Measurements from ENCODE around the gene GLG1.

Gene GLG1

DNA sequence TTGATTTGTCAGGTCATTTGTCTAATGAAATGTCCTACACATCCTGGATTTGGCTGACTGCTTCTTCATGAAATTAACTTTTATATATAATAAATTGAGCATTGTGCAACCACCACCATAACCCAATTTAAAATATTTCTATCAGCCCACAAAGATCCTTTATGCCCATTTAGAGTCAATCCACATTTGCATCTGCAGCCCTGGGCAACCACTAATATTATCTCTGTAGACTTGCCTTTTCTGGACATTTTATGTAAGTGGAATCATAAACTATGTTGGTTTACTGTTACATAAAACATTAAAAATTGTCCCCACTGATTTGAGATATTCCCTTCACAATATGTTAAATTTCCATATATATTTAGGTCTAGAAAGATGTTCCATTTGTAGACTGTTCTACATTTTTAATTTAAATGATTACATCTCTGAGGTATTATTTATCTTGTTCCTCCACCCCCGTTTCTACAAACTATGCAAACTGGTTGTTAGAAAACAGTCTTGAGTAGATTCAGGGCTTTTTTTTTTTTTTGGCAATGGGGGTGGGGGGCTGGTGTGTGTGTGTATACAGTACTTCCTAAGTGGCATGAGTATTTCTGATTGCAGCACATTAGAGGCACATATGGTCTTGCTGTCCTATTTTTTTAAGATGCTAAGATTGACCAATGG is 43.1 kb upstream of the GLG1 start:
- no peak for DNase-seq (ENCODE audit: low spot score)
- TF ChIP-seq, protein P1, sequence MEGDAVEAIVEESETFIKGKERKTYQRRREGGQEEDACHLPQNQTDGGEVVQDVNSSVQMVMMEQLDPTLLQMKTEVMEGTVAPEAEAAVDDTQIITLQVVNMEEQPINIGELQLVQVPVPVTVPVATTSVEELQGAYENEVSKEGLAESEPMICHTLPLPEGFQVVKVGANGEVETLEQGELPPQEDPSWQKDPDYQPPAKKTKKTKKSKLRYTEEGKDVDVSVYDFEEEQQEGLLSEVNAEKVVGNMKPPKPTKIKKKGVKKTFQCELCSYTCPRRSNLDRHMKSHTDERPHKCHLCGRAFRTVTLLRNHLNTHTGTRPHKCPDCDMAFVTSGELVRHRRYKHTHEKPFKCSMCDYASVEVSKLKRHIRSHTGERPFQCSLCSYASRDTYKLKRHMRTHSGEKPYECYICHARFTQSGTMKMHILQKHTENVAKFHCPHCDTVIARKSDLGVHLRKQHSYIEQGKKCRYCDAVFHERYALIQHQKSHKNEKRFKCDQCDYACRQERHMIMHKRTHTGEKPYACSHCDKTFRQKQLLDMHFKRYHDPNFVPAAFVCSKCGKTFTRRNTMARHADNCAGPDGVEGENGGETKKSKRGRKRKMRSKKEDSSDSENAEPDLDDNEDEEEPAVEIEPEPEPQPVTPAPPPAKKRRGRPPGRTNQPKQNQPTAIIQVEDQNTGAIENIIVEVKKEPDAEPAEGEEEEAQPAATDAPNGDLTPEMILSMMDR (IDR thresholded peaks at IDR 0.05; ENCODE audit: extremely low read depth, insufficient read depth, missing control alignments), result no peak
- in situ Hi-C loops (cut with MboI; ENCODE audit: low pct_unique_long_range_greater_than_20kb, low sequenced_read_pairs, unreplicated experiment), result loop anchor here (25.0 kb wide), 1 partner anchor 338 kb away; no protein-coding TSS in a partner anchor

DNA sequence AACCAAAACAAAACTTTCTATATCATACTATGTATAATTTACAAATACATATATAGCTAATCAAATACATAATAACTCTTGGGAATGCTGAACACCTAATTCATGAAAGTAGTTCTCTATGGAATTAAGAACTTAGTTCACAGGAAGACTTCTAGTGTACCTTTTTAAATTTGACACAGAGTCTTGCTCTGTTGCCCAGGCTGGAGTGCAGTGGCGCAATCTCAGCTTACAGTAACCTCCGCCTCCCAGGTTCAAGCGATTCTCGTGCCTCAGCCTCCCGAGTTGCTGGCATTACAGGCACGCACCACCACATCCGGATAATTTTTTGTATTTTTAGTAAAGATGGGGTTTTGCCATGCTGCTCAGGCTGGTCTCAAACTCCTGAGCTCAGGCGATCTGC is 35.1 kb upstream of the GLG1 start:
- DNase-seq (ENCODE audit: low spot score), result no peak
- TF ChIP-seq, protein P1 (IDR thresholded peaks at IDR 0.05; ENCODE audit: extremely low read depth, insufficient read depth, missing control alignments), result no peak
- in situ Hi-C loops (cut with MboI; ENCODE audit: low pct_unique_long_range_greater_than_20kb, low sequenced_read_pairs, unreplicated experiment), result loop anchor here (25.0 kb wide), 1 partner anchor 330 kb away; no protein-coding TSS in a partner anchor

DNA sequence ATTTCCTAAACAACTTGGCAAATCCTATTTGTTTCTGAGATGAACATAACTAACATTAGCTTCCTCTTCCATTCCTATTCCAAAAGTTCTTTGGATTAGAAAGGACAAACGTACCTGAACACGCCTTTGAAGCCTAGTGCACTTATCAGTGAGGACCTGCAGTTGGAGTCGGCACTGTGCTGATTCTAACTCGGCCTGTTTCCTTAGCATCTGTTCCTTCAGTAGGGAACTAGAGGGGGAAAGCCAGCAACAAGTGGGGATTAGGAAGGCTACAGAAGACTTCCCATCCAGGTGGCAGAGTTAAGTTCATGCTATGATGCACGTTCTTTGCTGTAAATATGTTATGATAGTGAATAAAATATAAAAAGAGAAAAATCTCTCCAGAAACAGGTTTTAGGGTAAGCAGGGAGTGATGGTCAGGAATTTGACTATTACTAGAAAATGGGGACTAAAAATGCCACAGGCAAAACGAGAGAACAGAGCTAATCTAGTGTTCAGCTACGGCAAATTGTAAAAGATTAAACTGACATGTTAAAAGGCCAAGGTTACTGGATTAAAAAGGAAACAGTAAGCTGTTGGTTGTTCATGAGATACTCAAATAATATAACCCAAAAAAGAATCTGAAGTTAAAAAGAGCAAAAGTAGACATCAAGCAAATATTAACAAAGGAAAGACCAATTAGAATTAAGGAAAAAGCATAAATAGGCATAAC is 31.0 kb upstream of the GLG1 start:
- TF ChIP-seq, protein P1 (IDR thresholded peaks at IDR 0.05; ENCODE audit: extremely low read depth, insufficient read depth, missing control alignments), result no peak
- in situ Hi-C loops (cut with MboI; ENCODE audit: low pct_unique_long_range_greater_than_20kb, low sequenced_read_pairs, unreplicated experiment), result loop anchor here (25.0 kb wide), 1 partner anchor 326 kb away; no protein-coding TSS in a partner anchor
- no peak for DNase-seq (ENCODE audit: low spot score)

DNA sequence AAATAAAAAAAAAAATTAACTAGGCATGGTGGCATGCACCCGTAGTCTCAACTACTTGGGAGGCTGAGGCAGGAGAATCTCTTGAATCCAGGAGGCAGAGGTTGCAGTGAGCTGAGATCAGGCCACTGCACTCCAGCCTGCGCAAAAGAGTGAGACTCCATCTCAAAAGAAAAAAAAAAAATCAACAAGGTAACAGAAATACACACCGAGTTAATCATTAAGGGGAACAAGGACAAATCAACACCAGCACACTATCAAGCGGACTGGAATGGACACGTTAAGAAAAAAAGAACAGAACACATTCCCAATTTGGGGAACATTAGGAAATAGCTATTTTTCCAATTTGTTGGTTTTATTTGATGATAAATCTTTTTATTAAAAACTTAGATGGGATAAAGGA is 28.4 kb upstream of the GLG1 start:
- TF ChIP-seq, protein P1 (IDR thresholded peaks at IDR 0.05; ENCODE audit: extremely low read depth, insufficient read depth, missing control alignments), result no peak
- in situ Hi-C loops (cut with MboI; ENCODE audit: low pct_unique_long_range_greater_than_20kb, low sequenced_read_pairs, unreplicated experiment), result loop anchor here (25.0 kb wide), 1 partner anchor 323 kb away; no protein-coding TSS in a partner anchor
- DNase-seq (ENCODE audit: low spot score), result no peak

DNA sequence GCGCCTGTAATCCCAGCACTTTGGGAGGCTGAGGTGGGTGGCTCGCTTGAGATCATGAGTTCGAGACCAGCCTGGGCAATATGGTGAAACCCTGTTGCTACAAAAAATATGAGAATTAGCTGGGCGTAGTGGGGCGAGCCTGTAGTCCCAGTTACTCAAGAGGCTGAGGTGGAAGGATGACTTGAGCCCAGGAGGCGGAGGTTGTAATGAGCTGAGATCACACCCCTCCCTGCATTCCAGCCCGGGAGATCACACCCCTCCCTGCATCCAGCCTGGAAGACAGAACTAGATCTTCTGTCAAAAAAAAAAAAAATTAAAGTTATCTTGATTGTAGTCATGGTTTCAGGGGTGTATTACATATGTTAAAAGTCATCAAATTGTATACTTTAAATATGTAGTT is 26.8 kb upstream of the GLG1 start:
- in situ Hi-C loops (cut with MboI; ENCODE audit: low pct_unique_long_range_greater_than_20kb, low sequenced_read_pairs, unreplicated experiment), result loop anchor here (25.0 kb wide), 1 partner anchor 321 kb away; no protein-coding TSS in a partner anchor
- TF ChIP-seq, protein P1 (IDR thresholded peaks at IDR 0.05; ENCODE audit: extremely low read depth, insufficient read depth, missing control alignments), result no peak
- DNase-seq (ENCODE audit: low spot score), result no peak

DNA sequence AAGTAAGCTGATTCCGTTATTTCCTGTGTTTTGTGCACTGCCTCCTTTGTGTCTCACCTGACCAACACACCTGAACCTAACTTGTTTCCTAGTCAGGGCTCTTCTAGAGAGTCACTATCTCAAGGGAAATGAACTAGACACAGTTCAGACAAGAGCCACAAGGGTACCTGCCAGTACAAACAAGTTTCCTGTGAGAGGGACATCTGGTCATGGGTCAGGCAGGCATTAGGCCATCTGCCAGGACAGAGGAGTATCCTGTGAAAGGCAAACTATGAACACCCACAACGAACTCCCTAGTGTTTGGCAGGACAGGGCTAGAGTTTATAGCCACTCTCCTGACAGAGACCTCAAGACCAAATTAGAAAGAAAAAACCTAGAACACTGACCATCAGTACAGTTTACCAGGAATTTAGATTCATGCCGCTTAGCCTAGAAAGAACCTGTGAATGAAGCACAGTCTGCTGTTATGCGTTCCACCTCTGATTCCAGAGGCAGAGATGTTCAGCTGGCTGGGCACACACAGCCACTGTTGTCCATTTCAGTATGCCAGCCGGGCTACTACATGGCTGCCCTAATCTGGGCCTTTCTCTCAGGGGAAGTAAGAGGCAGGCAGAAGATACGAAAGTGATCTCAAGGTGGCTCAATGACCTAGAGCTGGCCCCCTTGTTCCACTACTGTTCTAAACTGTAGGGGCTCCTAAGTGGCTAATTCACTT is 20.7 kb upstream of the GLG1 start:
- no peak for DNase-seq (ENCODE audit: low spot score)
- in situ Hi-C loops (cut with MboI; ENCODE audit: low pct_unique_long_range_greater_than_20kb, low sequenced_read_pairs, unreplicated experiment), result loop anchor here (25.0 kb wide), 1 partner anchor 315 kb away; no protein-coding TSS in a partner anchor
- TF ChIP-seq, protein P1 (IDR thresholded peaks at IDR 0.05; ENCODE audit: extremely low read depth, insufficient read depth, missing control alignments), result no peak

All from GM13977 (cell line).